Measurements from ENCODE around the gene TIGAR. TPM values are rescaled to one million over a fixed set of nuclear protein-coding genes. Genes with fewer than 3 reads are reported as not detected.

The TIGAR gene
- total and polyA plus RNA-seq, 2 of the 8 experiments (the other 6 are each of a cell fraction or from before 2014, with no cell fraction given): 3.8 to 26.4 TPM

DNA sequence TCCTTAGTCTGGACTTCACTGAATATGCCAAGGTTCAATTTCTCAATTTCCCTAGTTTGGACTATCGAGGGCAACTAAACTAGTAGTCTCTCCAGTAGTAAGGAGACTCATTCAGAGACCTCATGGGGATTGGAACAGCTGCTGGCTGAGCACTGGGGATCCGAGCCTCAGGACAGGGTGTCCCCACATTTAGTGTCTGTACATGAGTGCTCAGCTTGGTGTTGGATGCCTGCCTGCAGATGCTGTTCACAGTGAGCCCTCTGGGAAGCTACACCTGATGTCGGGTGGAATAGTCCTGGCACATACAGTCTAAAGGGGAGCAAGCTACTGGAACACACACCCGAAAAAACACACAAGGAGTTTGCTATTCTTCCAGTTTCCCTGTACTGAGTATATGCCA is 59.3 kb downstream of the TIGAR start:
- Histone ChIP-seq H3K4me3 (ENCODE audit: extremely low read depth in 1 of 4, insufficient read depth in 2 of 4, low read depth in 3 of 4, low read length in 4 of 4) (no peak overlapping the region), H3K36me3 (ENCODE audit: control insufficient read depth in 2 of 4, insufficient read depth in 4 of 4, low read length in 3 of 4) (no peaks in the 10 kb centered on the region), H3K18ac (ENCODE audit: extremely low read depth, low read length) (no peak overlapping the region), H3K4me1 (replicated peaks in 1 of 4; ENCODE audit: control insufficient read depth in 3 of 4, insufficient read depth in 4 of 4, low read length in 3 of 4) (peaks cover 0 to 6% (median 4%) of the 10 kb centered on the region in 4 experiments; a peak in 4 of 7 replicates), H4K5ac (ENCODE audit: insufficient read length, low read depth, low read length) (no peak overlapping the region), H3K4ac (replicated peaks; ENCODE audit: insufficient read length, low read depth, low read length) (no peak overlapping the region), H3K27me3 (replicated peaks in 1 of 4; ENCODE audit: control insufficient read depth in 3 of 4, extremely low read depth in 1 of 4, insufficient read depth in 3 of 4, low read length in 3 of 4) (0 out of 7 replicates have a peak, but pooled peaks cover 0 to 1% (median 0%) of the 10 kb centered on the region in 4 experiments), H3K23ac (ENCODE audit: insufficient read length) (no peak overlapping the region), H4K20me1 (replicated peaks in 1 of 2; ENCODE audit: control insufficient read depth in 1 of 2, insufficient read depth in 2 of 2, low read length in 2 of 2) (no peaks in the 10 kb centered on the region), H3K9me3 (ENCODE audit: insufficient read depth in 2 of 2, low read depth in 1 of 2, low read length in 1 of 2) (no peaks in the 10 kb centered on the region), H3K14ac (ENCODE audit: insufficient read length) (no peak overlapping the region), H2AK5ac (ENCODE audit: low read depth, low read length) (no peak overlapping the region), H2BK5ac (ENCODE audit: low read depth, low read length) (no peak overlapping the region), H3K4me2 (ENCODE audit: insufficient read depth in 1 of 2, low read depth in 2 of 2, low read length in 2 of 2) (no peak overlapping the region; a peak in 1 of 4 replicates), H3K56ac (replicated peaks; ENCODE audit: insufficient read length, low read depth, low read length) (no peak overlapping the region), H2BK20ac (ENCODE audit: low read length) (no peak overlapping the region), H4K91ac (replicated peaks; ENCODE audit: insufficient read length, low read length) (no peak overlapping the region), H3K23me2 (ENCODE audit: low read depth, low read length) (peaks cover 4% of the 10 kb centered on the region; the same call in 1 of the 2 replicates), H3K9ac (replicated peaks in 1 of 4; ENCODE audit: extremely low read depth in 1 of 4, low read depth in 3 of 4, low read length in 3 of 4) (no peak overlapping the region), H3K27ac (ENCODE audit: low read depth, low read length) (no peak overlapping the region), H2BK15ac (ENCODE audit: low read length) (peak overlapping the region; percentile 55; the same call in 1 of the 2 replicates), H2AFZ (ENCODE audit: low read length) (no peak overlapping the region), H2BK120ac (replicated peaks; ENCODE audit: low read depth, low read length) (no peak overlapping the region), H3K79me2 (ENCODE audit: control insufficient read depth in 1 of 2, insufficient read depth in 2 of 2, low read length in 2 of 2) (no peaks in the 10 kb centered on the region), H3K79me1 (ENCODE audit: low read depth, low read length) (no peaks in the 10 kb centered on the region), H4K8ac (ENCODE audit: extremely low read depth, insufficient read depth, low read length) (no peak overlapping the region; the same call in 1 of the 2 replicates), H2BK12ac (ENCODE audit: low read depth, low read length) (no peak overlapping the region)
- ChIA-PET POLR2A (ENCODE audit: partially characterized antibody) (interaction anchor here (1.0 to 1.6 kb wide), 4 partner anchors 10 to 269 kb away, joined by 3 to 5 read pairs (median 3); no protein-coding TSS in a partner anchor), CTCF (ENCODE audit: partially characterized antibody) (interaction anchor here (0.6 to 5.0 kb wide), 12 partner anchors 8 to 897 kb away, joined by 3 to 35 read pairs (median 4); partner anchors contain the start of gene RAD51AP1)
- no peak for FAIRE-seq
- TF ChIP-seq GTF2F1 (IDR thresholded peaks at IDR 0.05; ENCODE audit: borderline replicate concordance, low read depth, low read length): no peak
- TF ChIP-seq CBX5 (IDR thresholded peaks at IDR 0.05; ENCODE audit: low read depth, low read length): no peak
- no peak for TF ChIP-seq CHD1 (IDR thresholded peaks at IDR 0.05; ENCODE audit: low read depth, low read length)
- TF ChIP-seq, protein P1, sequence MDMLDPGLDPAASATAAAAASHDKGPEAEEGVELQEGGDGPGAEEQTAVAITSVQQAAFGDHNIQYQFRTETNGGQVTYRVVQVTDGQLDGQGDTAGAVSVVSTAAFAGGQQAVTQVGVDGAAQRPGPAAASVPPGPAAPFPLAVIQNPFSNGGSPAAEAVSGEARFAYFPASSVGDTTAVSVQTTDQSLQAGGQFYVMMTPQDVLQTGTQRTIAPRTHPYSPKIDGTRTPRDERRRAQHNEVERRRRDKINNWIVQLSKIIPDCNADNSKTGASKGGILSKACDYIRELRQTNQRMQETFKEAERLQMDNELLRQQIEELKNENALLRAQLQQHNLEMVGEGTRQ (IDR thresholded peaks at IDR 0.05; ENCODE audit: low read length): no peak
- no peak for TF ChIP-seq KDM4A (IDR thresholded peaks at IDR 0.05; ENCODE audit: low read depth, low read length, severe bottlenecking)
- TF ChIP-seq POLR2A (IDR thresholded peaks at IDR 0.05; ENCODE audit: control extremely low read depth in 1 of 2, low read depth in 2 of 2, low read length in 2 of 2): no peak
- TF ChIP-seq BACH1 (IDR thresholded peaks at IDR 0.05; ENCODE audit: low read length): no peak
- TF ChIP-seq YY1 (IDR thresholded peaks at IDR 0.05; ENCODE audit: low read depth, low read length): no peak
- no peak for TF ChIP-seq HDAC2 (IDR thresholded peaks at IDR 0.05; ENCODE audit: borderline replicate concordance in 1 of 2, low read depth in 2 of 2, low read length in 2 of 2)
- TF ChIP-seq ZNF274 (IDR thresholded peaks at IDR 0.05; ENCODE audit: borderline replicate concordance, extremely low read depth, low read length): no peak
- 82% methylated on average over 4 of the region's 4 CpGs; no CpG with 5 or more reads in 1 of the 2 experiments for WGBS, 2 experiments (ENCODE audit: extremely low coverage in 1 of 2, insufficient coverage in 1 of 2, insufficient read length in 1 of 2, insufficient replicate concordance in 2 of 2, low coverage in 1 of 2, low lambda C conversion rate in 2 of 2, missing lambda C conversion rate in 1 of 2)
- peak in 1 of 2 experiments; percentile 29 for DNase-seq (ENCODE audit: low read depth in 1 of 2, low spot score in 2 of 2)
